Stimulated activated CD8-positive, alpha-beta memory T cell treated with anti-CD3 and anti-CD28 coated beads, Interleukin-2, amount 100 ng/mL, for 48 hours (primary cell): ENCODE data around the gene DHRS7B.
"Not testable (repeated sequence)": the region's sequence is repeated elsewhere in the genome, so short reads cannot be mapped to it uniquely, and the experiment has no call there.

Source experiments
- DNase-seq, 2 donors: peaks; one replicate each; pipeline ENCODE4 v3.0.0-alpha.2; 2020; ENCODE audit warnings: low read depth in 2 of 2

Gene DHRS7B

DNA sequence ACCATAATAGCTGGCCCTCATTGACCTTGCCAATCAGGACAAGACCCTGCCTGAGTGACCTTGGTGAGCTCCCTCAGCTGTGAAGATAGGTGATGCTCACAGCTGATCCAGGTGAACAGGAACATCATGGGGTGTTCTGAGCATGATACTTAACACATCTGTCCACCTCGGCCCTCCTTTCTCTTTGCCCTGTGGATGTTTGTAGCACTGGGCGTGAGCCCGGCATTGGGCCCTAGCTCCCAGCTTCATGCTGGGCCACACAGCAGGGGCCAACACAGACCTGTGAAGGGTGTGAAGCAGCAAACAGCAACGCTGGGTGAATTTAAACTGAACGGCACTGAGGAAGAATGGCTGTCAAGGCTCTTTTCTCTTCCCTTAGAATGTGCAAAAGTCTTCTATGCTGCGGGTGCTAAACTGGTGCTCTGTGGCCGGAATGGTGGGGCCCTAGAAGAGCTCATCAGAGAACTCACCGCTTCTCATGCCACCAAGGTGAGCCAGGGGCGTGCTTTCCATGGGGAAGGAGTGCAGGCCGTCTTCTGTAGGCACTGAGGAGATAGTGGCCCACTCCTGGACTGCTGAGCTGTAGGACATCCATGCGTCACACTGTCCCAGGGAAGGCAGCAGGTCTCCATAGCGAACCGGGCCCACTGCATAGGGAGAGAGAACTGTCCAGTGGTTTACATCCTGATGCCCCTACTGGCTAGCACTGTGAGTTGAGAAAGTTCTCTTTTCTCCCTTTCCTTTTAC, 51.3 kb downstream of the DHRS7B start:
- no peak for DNase-seq

DNA sequence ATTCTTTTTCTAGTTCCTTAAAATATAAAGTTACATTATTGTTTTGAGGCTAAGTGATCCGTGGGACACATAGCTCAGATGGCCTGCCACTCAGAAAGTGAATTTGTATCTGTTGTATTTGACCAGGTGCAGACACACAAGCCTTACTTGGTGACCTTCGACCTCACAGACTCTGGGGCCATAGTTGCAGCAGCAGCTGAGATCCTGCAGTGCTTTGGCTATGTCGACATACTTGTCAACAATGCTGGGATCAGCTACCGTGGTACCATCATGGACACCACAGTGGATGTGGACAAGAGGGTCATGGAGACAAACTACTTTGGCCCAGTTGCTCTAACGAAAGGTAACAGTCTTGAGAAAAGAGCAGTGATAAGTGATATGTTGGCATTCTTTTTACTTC, 56.7 kb downstream of the DHRS7B start:
- DNase-seq, result no peak

DNA sequence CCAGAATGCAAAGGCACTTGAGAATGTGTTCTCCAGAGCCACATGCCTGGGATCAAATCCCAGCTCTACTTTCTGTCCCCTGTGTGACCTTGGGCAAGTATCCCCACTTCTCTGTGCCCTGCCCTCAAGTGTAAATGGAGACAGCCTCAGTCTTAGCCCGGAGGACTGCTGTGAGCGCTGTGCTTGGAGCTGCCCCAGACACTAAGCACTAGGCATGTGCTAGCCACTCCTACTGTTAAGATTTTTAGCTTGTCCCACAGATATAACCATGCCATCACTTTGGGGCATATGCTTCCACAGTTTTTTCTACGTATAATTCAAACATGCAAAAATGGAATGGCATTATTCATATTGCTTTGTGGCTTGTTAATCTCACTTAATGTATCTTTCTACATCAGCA, 57.8 kb downstream of the DHRS7B start:
- no peak for DNase-seq

DNA sequence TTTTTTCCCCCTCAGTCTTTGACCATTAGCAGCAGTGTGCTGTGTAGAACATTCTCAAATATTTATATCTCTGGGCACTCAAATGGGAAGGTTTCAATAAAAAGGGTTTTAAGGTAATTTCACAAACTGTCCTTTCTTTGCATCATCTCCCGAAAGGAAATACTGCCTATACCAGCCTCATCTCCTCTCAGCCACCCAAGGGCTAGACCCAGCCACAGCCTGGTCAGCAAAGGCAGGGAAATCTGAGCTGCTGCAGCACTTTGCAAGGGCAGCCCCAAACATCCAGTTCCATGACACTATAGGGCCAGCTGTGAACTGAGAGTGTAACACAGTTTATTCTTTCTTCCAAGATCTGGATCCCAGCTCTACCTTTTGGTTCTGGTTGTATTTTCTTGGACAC, 58.3 kb downstream of the DHRS7B start:
- DNase-seq, result no peak

DNA sequence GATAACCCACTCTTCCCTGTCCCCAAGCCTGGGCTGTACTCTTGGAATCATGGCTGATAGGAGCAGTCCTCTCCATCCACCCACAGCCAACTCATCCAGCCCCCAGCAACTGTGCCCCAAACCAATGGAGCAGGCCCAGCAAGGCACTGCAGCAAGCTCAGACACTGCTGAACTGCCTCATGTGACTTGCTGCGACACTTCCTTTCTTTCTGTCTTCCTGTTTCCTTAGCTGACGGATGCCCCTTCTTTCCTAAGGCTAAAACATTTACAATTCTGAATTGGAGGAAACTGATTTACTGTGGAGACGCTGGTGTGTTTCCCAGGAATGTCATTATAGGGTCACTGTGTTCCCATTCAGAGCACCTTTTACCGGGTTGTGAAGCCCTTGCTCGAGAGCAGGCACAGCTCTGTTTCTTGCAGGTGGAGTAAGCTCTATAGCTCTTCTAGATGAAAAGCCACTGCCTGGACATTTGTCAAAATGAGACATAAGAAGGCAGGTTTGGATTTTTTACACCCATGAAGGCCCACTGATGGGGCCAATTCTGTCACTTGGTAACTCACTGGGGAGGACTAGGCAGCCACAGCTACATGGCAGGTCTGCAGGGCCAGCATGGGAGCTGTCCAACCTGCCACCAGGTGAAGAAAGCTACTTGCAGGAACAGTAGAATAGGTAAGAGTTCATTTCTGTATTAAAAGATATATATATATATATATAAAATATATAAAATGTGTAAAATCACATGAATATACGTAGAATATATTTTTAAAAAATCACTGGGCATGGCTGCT, 59.8 kb downstream of the DHRS7B start:
- no peak for DNase-seq

DNA sequence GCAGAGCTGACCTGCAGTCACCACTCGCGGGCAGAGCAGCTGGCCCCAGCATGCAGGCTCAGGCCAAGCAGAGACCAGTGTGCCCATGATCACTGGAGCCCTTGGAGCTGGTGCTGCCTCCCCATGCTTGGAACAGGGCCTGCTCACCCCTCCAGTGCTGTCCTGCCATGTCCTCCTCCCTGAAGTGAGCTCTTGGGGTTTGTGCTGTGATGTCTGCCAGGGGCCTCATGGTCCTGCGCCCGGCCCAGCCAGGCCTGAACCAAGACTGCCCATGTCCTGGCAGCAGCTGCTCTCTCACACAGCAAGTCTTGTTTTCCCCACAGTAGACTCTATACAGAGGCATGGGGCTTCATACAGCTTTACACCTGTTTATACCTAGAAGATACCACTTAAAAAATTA, 62.6 kb downstream of the DHRS7B start:
- no peak for DNase-seq

DNA sequence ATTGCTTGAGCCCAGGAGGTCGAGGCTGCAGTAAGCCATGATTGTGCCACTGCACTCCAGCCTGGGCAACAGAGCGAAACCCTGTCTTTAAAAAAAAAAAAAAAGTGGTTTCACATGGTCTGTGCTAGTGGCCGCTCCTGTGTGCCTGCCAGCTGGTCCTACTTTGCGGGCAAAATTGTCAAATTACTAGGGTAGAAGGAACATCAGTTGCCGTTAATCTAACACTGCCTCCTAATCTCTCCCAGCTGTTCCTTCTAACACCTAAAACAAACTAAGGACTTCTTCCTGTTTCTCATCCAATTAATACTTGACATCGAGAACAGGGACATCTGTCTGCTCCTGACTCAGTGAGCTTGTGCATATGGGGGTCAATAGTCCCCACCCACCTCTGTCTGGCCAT, 63.3 kb downstream of the DHRS7B start:
- no peak for DNase-seq

DNA sequence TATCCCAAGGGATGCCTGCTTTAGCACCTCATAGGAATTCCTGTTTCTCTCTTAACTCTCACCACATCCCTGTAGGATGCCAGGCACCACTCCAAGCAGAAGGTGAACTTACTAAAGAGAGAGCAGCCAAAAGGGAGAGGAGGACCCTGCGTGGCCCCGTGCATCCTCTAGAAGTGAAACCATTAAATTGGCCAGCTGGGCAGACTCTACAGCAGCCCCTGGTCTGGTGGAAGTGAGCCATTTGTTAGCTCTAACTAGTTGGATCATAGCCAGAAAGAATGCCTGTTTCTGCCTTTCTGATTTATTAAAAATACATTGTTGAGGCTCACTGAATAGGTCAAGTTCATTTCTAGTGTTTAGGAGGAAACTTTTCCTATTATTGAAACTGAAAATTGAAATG, 64.9 kb downstream of the DHRS7B start:
- no peak for DNase-seq

DNA sequence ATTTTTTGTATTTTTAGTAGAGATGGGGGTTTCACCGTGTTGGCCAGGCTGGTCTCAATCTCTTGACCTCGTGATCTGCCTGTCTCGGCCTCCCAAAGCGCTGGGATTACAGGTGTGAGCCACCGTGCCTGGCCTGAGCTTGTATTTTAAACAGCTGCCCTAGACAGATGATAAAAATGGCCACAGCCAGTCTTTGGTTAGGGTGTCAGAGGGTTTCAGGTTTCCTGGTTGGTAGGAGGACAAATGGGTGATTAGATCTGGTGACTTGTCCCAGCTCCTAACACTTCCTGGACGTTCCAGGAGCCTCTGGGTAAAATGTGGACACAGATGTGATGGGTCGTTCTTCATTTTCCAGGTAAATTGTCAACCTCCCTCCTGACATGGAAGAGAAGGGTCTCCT, 65.7 kb downstream of the DHRS7B start:
- DNase-seq, result not testable (repeated sequence)

DNA sequence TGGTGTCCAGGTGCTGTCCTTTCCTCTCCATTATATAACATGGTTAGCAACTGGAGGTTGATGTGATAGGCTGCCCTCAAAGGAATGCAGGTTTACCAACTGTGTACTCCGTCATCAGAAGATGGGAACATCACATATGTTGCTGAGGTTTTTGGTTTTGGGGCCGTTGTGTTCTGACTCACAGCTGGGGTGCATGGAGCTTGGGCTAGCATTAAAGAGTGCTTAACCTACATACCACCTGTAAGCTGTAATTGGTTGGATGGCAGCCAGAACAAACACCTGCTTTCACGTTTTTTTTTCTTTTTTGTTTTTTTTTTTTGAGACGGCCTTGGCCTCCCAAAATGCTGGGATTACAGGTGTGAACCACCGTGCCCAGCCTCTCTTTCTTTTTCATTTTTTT, 66.3 kb downstream of the DHRS7B start:
- DNase-seq, result no peak

DNA sequence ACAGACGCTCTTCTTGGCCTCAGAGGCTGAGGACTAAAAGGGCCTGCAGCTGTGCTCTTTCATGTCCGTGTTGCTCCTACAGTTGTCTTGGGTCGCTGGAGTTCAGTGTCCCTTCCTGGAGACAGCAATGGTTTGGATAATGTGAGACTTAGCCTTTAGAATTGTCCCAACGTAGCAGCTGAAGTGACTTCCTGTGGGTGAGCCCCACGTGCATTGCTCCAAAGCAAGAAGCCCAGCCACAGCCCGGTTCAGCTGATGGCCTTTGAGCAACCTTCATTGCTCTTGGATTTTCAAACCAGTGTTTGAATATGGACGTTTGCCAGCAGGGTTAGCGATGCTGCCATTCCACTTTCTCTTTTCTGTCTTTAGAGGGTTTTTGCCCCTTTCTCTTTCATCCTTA, 67.5 kb downstream of the DHRS7B start:
- no peak for DNase-seq

DNA sequence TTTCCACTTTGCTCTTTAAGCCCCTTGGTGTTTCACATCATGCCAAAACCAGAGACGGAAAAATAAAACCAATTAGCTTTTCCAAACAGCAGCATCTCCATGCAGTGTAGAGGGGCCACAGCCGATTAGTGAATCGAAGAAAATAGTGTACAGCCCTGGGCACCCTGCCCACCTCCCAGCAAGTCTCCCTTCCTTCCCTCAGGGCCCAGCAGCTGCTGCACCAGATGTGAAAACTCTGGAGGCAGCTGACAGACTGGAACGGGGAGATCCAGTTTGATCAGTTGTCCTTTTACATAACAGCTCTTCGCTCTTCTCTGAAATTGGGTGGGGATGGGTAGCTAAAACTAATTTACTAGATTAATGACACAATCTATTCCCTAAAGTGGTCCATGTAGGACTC, 67.9 kb downstream of the DHRS7B start:
- DNase-seq, result no peak

DNA sequence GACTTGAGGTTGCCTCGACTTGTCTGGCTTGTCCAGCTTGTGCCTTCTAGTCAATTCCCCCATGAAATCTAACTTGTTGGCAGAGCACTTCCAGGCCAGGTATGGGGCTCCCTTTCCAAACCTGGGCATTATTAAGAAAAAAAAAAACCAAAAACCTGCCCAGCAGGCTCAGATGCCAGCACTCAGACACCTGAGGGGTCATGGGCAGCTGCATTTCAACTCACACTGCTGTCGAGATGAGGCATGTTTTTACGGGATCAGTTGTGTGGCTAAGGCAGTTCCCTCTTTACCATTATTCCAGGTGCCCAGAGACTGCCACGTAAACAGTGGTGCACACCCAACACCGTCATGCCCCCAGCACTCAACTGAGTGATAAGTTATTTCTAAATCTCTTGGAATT, 69.4 kb downstream of the DHRS7B start:
- DNase-seq, result no peak

DNA sequence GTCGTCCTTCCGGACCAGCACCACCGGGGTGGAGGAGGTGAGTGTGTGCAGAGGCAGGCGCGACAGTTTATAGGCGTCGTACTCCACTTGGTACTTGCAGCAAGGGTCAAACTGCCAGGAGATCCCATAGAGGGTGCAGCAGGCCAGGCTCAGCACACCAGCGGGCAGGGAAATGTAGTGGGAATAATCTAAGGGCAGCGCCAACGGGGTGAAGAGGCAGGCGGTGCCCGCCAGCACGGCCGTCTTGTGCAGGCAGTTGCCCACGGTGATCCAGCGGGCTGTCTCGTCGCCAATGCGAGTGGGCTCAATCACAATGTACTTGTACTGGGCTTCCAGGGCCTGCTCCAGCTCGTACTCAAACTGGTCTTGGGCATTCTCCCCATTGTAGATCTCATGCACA, 71.6 kb downstream of the DHRS7B start:
- no peak for DNase-seq

DNA sequence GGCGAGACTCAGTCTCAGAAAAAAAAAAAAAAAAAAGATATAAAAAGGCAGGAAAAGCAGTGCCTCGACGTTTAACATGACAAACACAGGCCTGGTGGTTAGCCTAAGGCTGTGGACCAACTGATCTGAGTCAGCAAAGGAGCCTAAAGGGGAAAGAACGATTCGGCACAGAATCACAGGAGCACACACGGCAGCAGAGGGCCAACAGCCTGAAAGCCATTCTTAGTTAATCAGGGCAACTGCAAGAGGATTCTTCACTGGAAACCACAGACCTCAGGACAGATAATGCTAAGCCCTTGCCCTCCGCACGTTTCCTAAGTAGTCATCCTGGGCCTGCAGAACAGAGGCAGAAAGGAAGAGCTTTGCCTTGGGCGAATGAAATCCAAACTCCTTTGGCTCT, 72.5 kb downstream of the DHRS7B start:
- no peak for DNase-seq

DNA sequence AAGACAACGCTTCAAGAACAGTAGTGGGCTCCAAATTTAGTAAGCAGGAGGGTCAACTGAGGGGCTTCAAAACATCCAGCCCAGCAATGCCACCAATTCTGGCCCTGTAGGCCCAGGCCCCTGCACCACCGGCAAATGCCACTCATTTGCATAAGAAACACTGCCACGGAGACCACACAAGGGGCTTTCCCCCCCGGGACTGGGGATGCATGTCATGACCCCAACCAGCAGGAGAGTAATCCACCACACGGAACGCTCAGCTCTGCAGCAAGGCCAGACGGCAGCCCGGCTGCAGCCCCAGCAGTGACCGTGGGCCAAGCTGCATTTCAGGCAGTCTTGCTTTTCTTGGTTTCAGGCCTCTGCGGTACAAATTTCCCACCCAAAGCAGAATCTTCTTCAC, 73.1 kb downstream of the DHRS7B start:
- no peak for DNase-seq

DNA sequence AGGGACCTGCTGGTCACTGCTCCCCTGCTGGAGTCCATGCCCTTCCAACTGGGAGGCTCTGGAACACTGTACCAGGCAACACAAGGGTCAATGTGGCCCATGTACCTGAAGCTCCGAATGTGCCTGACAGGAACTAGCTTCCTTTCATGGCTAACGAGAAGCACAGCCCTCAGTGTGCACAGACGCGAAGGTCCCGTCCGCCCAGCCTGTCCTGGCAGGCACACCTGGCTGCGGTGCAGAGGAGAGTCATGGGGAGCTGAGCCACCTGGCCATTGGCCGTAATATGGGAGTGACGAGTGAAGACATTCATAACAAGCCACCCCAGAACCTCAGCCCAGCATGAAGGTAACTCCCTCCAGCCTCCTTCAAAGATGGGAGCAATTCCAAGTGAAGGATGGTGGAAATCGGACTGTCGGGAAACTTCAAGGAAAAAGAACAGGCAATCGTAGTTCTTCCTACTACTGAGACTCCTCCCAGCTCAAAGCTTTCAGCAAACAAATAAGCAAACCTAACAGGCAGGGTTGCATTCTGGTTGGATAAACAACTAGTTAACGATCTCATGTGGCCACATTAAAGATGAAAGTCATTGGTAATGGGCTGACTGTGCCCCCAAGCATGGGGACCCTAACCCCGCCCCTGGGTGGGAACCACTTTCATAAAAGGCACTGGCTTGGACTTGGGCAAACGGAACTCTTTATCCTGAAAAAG, 74.0 kb downstream of the DHRS7B start:
- DNase-seq, result no peak

DNA sequence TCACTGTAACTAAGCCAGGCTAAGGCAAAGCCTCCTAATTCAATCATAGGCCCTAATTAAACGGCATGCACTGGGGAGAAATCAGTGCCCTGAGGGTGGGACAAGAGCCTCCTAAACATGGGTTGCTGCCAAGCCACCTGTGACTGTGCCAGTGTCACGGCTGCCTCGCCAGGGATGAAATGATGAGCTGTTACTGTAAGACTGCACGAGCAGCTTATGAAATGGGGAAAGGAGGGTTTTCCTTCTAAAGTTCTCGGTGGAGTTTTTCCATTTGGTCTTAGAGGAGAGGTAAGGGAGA, 74.5 kb downstream of the DHRS7B start:
- no peak for DNase-seq

DNA sequence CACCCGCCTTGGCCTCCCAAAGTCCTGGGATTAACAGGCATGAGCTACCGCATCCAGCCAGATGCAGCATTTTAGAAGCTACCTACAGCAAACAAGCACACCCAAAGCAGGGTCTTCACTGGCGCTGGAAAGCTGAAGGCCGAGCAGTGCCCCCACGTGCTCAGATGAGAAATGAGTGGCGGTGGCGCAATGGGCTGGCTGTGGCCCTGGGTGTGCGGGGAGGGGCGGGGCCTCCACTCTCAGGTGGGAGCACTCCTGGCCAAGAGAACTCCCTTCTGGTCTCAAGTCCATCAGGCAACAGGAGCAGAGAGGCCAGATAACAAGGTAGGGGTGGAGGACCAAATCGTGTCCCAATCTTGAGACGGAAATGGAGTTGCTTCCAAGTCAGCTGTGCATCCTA, 75.1 kb downstream of the DHRS7B start:
- no peak for DNase-seq

DNA sequence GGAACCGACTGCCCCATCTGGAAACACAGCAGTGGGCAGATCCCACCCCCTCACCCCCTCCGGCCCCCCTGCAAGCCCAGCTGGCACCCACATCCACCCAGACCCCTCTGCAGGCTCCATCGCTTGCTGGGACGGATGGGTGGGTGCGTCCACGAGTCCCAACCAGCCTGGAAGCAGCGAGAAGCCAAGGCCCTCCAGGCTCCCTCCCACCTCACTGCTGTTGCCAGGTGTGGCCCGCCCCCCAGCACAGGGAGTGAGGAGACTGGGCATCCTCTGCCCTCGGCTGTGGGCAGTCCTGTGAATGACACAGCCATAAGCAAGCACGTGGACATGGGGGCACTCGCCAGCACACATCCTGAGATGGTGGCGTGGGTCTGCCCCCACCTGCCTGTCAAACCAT, 75.7 kb downstream of the DHRS7B start:
- no peak for DNase-seq

DNA sequence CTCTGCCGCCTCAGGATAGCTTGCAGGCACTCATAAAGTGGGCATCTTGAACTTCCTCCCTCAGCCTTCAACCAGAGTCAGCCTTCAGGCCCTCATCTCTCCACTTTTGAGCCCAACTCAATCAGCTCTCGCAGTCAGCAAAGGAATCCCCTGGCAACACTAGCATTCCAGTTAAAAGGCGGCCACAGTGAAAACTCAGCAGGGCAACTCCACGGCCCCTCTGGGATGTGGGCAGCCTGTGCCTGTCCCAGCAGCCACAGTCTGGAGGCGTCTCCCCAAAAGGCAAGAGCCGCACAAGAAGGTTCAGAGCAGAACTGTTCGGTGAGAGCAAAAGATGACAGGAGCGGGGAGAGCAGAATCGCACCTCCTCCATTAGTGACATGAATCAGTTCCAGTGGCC, 78.2 kb downstream of the DHRS7B start:
- DNase-seq, result no peak

DNA sequence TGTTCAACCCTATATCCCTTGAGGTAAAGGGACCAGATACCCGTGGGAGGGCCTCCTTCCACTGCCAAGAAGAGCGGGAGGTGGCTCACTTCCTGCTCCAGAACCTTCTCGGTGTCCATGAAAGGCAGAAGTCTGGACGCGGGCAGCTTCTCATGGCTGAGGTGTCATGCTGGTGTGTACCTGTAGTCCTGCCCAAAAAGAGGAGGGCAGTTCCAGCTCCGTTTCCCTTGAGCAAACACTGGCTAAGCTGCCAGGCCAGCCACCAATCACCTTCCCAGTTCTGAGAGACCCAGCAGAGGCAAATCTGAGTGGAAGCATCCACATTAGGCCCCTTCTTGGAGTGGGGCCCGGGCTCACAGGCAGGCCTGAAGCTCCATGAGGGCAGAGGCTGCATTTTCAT, 81.6 kb downstream of the DHRS7B start:
- DNase-seq, result no peak

DNA sequence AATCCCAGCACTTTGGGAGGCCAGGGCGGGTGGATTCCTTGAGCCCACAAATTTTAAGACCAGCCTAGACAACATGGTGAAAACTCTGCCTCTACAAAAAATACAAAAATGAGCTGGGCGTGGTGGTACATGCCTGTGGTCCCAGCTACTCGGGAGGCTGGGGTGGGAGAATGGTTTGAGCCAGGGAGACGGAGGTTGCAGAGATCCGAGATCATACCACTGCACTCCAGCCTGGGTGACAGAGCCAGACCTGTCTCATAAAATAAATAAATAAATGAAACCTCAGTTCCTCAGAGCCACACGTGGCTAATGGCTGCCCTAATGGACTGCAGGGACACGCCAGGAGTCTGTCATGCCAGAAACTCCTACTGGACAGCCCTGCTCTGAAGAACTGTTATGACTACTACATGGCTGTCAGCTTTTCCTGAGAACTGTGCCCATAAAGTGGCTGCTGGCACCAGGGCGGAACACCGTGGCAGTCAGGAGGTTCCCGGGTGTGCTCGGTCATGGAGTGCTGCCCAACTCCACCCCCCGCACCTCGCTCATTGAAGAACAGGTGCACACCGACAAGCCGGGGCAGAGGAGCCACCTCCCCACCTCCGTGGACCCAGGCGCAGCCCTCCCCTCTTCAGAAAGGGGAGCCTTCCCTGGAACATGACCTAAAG, 82.9 kb downstream of the DHRS7B start:
- no peak for DNase-seq
